ENCODE measurements around the gene KLF17.

KLF17 gene, protein sequence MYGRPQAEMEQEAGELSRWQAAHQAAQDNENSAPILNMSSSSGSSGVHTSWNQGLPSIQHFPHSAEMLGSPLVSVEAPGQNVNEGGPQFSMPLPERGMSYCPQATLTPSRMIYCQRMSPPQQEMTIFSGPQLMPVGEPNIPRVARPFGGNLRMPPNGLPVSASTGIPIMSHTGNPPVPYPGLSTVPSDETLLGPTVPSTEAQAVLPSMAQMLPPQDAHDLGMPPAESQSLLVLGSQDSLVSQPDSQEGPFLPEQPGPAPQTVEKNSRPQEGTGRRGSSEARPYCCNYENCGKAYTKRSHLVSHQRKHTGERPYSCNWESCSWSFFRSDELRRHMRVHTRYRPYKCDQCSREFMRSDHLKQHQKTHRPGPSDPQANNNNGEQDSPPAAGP

GRCh38 chr1:44118682-44119081 lies at the start of gene KLF17:
KLF17 (plus strand) TSS chr1:44118821; CDS start chr1:44118908, 87 bp downstream.
- no peak within 1 kb of the TSS for H3K4me3 ChIP-seq (replicated peaks in 1 of 2; ENCODE audit: low read depth in 2 of 2, low read length in 2 of 2)
- TF ChIP-seq, protein P1, sequence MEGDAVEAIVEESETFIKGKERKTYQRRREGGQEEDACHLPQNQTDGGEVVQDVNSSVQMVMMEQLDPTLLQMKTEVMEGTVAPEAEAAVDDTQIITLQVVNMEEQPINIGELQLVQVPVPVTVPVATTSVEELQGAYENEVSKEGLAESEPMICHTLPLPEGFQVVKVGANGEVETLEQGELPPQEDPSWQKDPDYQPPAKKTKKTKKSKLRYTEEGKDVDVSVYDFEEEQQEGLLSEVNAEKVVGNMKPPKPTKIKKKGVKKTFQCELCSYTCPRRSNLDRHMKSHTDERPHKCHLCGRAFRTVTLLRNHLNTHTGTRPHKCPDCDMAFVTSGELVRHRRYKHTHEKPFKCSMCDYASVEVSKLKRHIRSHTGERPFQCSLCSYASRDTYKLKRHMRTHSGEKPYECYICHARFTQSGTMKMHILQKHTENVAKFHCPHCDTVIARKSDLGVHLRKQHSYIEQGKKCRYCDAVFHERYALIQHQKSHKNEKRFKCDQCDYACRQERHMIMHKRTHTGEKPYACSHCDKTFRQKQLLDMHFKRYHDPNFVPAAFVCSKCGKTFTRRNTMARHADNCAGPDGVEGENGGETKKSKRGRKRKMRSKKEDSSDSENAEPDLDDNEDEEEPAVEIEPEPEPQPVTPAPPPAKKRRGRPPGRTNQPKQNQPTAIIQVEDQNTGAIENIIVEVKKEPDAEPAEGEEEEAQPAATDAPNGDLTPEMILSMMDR (IDR thresholded peaks at IDR 0.05; ENCODE audit: low read depth, low read length), result no peak
- DNase-seq (ENCODE audit: low read depth in 2 of 2), result no peak

DNA sequence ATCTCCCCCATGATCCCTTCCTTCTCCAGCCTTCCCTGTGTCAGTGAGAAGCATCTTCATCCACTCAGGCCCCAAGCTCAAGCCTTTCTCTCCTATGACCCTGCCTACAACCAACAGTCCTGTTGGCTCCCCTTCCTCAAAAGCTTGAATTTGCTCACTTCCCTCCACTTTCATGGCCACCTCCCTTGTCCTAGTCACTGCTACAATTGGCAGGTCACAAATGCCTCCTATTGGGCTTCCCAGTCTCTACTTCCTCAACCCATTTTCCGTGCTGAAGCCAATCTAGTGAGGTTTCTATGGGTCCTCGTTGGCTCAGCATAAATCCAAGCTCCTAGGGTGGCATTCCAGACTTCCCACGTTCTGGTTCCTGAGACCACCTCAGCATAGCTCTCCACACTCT lies 47.2 kb upstream of the KLF17 start:
- TF ChIP-seq, protein P1 (IDR thresholded peaks at IDR 0.05; ENCODE audit: low read depth, low read length), result no peak
- H3K4me3 ChIP-seq (replicated peaks in 1 of 2; ENCODE audit: low read depth in 2 of 2, low read length in 2 of 2), result no peak overlapping the region
- DNase-seq (ENCODE audit: low read depth in 2 of 2), result no peak

GRCh38 chr1:44072204-44072603 lies 46.4 kb upstream of the KLF17 start:
- H3K4me3 ChIP-seq (replicated peaks in 1 of 2; ENCODE audit: low read depth in 2 of 2, low read length in 2 of 2), result no peak overlapping the region
- TF ChIP-seq, protein P1 (IDR thresholded peaks at IDR 0.05; ENCODE audit: low read depth, low read length), result no peak
- peak; percentile 92 to 93 for DNase-seq (ENCODE audit: low read depth in 2 of 2)

DNA sequence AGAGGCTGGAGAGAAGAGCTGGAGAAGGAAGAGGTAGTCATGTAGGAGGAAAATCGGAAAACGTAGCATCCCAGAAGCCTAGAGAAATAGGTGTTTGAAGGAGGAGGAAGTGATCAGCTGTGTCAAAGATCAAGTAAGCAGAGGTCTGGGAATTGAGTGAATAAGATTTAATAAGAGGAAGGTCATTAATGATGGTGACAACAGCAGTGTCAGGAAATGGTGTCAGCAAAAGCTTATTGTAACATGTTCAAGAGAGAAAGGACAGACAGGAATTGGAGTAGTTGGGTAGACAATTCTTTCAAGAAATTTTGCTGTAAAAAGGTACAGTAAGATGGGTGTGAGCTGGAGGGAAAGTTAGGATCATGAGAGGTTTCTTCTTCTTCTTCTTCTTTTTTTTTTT lies 45.8 kb upstream of the KLF17 start:
- DNase-seq (ENCODE audit: low read depth in 2 of 2), result no peak
- TF ChIP-seq, protein P1 (IDR thresholded peaks at IDR 0.05; ENCODE audit: low read depth, low read length), result no peak
- H3K4me3 ChIP-seq (replicated peaks in 1 of 2; ENCODE audit: low read depth in 2 of 2, low read length in 2 of 2), result no peak overlapping the region

DNA sequence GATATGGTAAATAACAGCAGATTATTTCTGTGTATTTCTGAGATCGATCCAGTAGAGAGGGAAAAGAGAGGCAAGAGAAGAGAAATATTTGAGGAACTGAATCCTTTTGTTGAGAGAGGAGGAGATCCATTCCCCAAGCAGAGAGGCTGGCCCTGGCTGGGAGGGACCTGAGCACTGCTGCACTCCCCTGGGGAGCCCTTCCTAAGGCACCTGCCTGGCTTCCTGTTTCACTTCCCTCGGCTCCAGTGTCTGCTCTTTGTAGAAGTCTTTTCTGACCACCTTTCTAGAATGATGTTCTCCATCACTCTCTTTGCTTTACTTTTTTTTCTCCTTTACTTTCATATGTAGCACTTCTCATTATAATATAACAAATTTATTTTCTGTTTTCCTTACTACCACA lies 45.1 kb upstream of the KLF17 start:
- TF ChIP-seq, protein P1 (IDR thresholded peaks at IDR 0.05; ENCODE audit: low read depth, low read length), result no peak
- DNase-seq (ENCODE audit: low read depth in 2 of 2), result no peak
- no peak overlapping the region for H3K4me3 ChIP-seq (replicated peaks in 1 of 2; ENCODE audit: low read depth in 2 of 2, low read length in 2 of 2)

GRCh38 chr1:44074415-44074814 lies 44.2 kb upstream of the KLF17 start:
- no peak overlapping the region for H3K4me3 ChIP-seq (replicated peaks in 1 of 2; ENCODE audit: low read depth in 2 of 2, low read length in 2 of 2)
- TF ChIP-seq, protein P1 (IDR thresholded peaks at IDR 0.05; ENCODE audit: low read depth, low read length), result no peak
- no peak for DNase-seq (ENCODE audit: low read depth in 2 of 2)

All from cardiac fibroblast (primary cell).